ENCODE data around the gene RGS11. TPM values are rescaled to one million over a fixed set of nuclear protein-coding genes. Genes with fewer than 3 reads are reported as not detected.

RGS11 gene
- total RNA-seq, 1 donor = 0.36 TPM

GRCh38 chr16:309476-309875, 33.7 kb upstream of the RGS11 start:
- H3K4me1 ChIP-seq (ENCODE audit: insufficient read depth, low read length) = no peaks in the 10 kb centered on the region
- no peak overlapping the region for H2AFZ ChIP-seq (ENCODE audit: low read length)
- no peak for TF ChIP-seq CTCF (IDR thresholded peaks at IDR 0.05; ENCODE audit: extremely low read depth, low read depth, low read length)
- H3K36me3 ChIP-seq (ENCODE audit: insufficient read depth, low read length) = peaks cover 25% of the 10 kb centered on the region
- peaks cover 13% of the 10 kb centered on the region for H4K20me1 ChIP-seq (ENCODE audit: insufficient read depth, low read length)
- H3K4me3 ChIP-seq (ENCODE audit: insufficient read depth, low read length) = no peak overlapping the region
- H3K27ac ChIP-seq (ENCODE audit: low read depth, low read length) = no peak overlapping the region
- no peaks in the 10 kb centered on the region for H3K9me3 ChIP-seq (ENCODE audit: low read depth, low read length)
- no peak for DNase-seq (ENCODE audit: insufficient read length, low spot score, missing footprints)
- no peaks in the 10 kb centered on the region for H3K27me3 ChIP-seq (ENCODE audit: insufficient read depth, low read length)
- H3K79me2 ChIP-seq (ENCODE audit: insufficient read depth, low read length) = peaks cover 18% of the 10 kb centered on the region
- no peak overlapping the region for H3K4me2 ChIP-seq (ENCODE audit: insufficient read depth, low read length)

GRCh38 chr16:307691-308312, 32.1 kb upstream of the RGS11 start:
- Histone ChIP-seq H3K4me2 (ENCODE audit: insufficient read depth, low read length) (no peak overlapping the region), H3K79me2 (ENCODE audit: insufficient read depth, low read length) (peaks cover 9% of the 10 kb centered on the region), H3K27ac (ENCODE audit: low read depth, low read length) (no peak overlapping the region), H3K9me3 (ENCODE audit: low read depth, low read length) (no peaks in the 10 kb centered on the region), H3K27me3 (ENCODE audit: insufficient read depth, low read length) (no peaks in the 10 kb centered on the region), H4K20me1 (ENCODE audit: insufficient read depth, low read length) (peaks cover 9% of the 10 kb centered on the region), H3K36me3 (ENCODE audit: insufficient read depth, low read length) (peaks cover 24% of the 10 kb centered on the region), H2AFZ (ENCODE audit: low read length) (no peak overlapping the region), H3K4me1 (ENCODE audit: insufficient read depth, low read length) (no peaks in the 10 kb centered on the region), H3K4me3 (ENCODE audit: insufficient read depth, low read length) (no peak overlapping the region)
- no peak for TF ChIP-seq CTCF (IDR thresholded peaks at IDR 0.05; ENCODE audit: extremely low read depth, low read depth, low read length)
- DNase-seq (ENCODE audit: insufficient read length, low spot score, missing footprints) = no peak

- Histone ChIP-seq H3K36me3 (ENCODE audit: insufficient read depth, low read length) (peaks cover 30% of the 10 kb centered on the region), H2AFZ (ENCODE audit: low read length) (no peak overlapping the region), H4K20me1 (ENCODE audit: insufficient read depth, low read length) (peaks cover 9% of the 10 kb centered on the region), H3K27me3 (ENCODE audit: insufficient read depth, low read length) (no peaks in the 10 kb centered on the region), H3K9me3 (ENCODE audit: low read depth, low read length) (no peaks in the 10 kb centered on the region), H3K4me2 (ENCODE audit: insufficient read depth, low read length) (no peak overlapping the region), H3K79me2 (ENCODE audit: insufficient read depth, low read length) (peaks cover 9% of the 10 kb centered on the region), H3K27ac (ENCODE audit: low read depth, low read length) (no peak overlapping the region), H3K4me3 (ENCODE audit: insufficient read depth, low read length) (no peak overlapping the region), H3K4me1 (ENCODE audit: insufficient read depth, low read length) (no peaks in the 10 kb centered on the region)
- TF ChIP-seq CTCF (IDR thresholded peaks at IDR 0.05; ENCODE audit: extremely low read depth, low read depth, low read length) = no peak
- DNase-seq (ENCODE audit: insufficient read length, low spot score, missing footprints) = no peak
Observed at GRCh38 chr16:306911-307370, 31.2 kb upstream of the RGS11 start.

- DNase-seq (ENCODE audit: insufficient read length, low spot score, missing footprints) = no peak
- Histone ChIP-seq H4K20me1 (ENCODE audit: insufficient read depth, low read length) (peaks cover 9% of the 10 kb centered on the region), H2AFZ (ENCODE audit: low read length) (no peak overlapping the region), H3K4me1 (ENCODE audit: insufficient read depth, low read length) (no peaks in the 10 kb centered on the region), H3K4me2 (ENCODE audit: insufficient read depth, low read length) (no peak overlapping the region), H3K79me2 (ENCODE audit: insufficient read depth, low read length) (peaks cover 9% of the 10 kb centered on the region), H3K36me3 (ENCODE audit: insufficient read depth, low read length) (peaks cover 30% of the 10 kb centered on the region), H3K9me3 (ENCODE audit: low read depth, low read length) (no peaks in the 10 kb centered on the region), H3K27me3 (ENCODE audit: insufficient read depth, low read length) (no peaks in the 10 kb centered on the region), H3K4me3 (ENCODE audit: insufficient read depth, low read length) (no peak overlapping the region), H3K27ac (ENCODE audit: low read depth, low read length) (no peak overlapping the region)
- TF ChIP-seq CTCF (IDR thresholded peaks at IDR 0.05; ENCODE audit: extremely low read depth, low read depth, low read length) = no peak
Observed at GRCh38 chr16:305916-306626, 30.3 kb upstream of the RGS11 start.
